ENCODE data around the gene SLC51B. TPM values are rescaled to one million over a fixed set of nuclear protein-coding genes. Genes with fewer than 3 reads are reported as not detected.

Gene SLC51B
- total RNA-seq, 1 donor from 2014 or later = not detected

DNA sequence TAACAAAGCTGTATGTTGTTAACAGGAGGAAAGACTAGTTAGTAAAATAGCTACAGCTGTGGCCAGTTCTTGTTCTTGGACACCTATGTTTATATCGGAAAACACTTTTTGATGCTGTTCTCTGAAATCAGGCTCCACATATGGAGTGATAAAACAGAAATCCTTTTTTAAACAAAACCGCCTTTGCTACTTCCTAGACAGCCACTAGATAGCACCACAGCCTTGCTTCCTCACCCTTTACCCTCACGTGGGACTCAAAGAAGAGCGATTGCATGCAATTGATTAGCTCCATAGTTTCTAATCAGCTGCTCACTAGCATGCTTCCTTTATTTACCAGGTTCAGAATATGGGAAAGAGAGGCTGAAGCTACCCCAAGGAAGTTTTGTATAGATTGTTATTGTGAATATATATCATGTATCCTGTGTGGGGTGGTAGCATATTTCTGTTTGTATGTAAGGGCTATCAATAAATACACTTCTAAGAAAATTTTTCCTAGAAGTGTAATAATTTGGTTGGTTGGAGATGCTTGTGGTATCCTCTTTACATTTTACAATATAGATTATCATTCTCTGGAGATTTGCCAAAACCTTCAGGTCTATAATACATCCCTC is 11.4 kb upstream of the SLC51B start:
- TF ChIP-seq, protein P1, sequence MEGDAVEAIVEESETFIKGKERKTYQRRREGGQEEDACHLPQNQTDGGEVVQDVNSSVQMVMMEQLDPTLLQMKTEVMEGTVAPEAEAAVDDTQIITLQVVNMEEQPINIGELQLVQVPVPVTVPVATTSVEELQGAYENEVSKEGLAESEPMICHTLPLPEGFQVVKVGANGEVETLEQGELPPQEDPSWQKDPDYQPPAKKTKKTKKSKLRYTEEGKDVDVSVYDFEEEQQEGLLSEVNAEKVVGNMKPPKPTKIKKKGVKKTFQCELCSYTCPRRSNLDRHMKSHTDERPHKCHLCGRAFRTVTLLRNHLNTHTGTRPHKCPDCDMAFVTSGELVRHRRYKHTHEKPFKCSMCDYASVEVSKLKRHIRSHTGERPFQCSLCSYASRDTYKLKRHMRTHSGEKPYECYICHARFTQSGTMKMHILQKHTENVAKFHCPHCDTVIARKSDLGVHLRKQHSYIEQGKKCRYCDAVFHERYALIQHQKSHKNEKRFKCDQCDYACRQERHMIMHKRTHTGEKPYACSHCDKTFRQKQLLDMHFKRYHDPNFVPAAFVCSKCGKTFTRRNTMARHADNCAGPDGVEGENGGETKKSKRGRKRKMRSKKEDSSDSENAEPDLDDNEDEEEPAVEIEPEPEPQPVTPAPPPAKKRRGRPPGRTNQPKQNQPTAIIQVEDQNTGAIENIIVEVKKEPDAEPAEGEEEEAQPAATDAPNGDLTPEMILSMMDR (IDR thresholded peaks at IDR 0.05; ENCODE audit: borderline replicate concordance) = peak; percentile 51
- Histone ChIP-seq H3K27ac (replicated peaks) (no peak overlapping the region), H3K36me3 (no peaks in the 10 kb centered on the region), H3K4me1 (peaks cover 6% of the 10 kb centered on the region), H3K9me3 (replicated peaks) (no peaks in the 10 kb centered on the region), H3K27me3 (ENCODE audit: low read depth) (no peaks in the 10 kb centered on the region), H3K4me3 (no peak overlapping the region)
- DNase-seq = no peak
- intact Hi-C loops (cut with micrococcal nuclease) = no loop called here

DNA sequence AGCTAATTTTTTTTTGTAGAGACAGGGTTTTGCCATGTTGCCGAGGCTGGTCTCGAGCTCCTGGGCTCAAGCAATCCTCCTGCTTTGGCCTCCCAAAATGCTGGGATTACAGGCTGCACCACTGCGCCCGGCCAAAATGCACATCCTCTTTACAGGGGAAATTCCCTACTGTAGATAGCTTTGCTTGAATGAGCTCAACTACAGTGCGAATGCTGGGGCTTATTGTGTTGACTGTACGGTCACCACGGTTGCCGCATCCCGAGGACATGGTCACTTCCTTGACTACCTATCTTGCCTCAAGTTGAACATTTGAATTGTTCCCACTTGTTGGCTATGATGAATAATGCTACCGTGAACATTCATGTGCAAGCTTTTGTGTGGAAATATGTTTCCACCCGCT is 10.5 kb upstream of the SLC51B start:
- no peaks in the 10 kb centered on the region for H3K36me3 ChIP-seq
- no peak overlapping the region for H3K27ac ChIP-seq (replicated peaks)
- no peaks in the 10 kb centered on the region for H3K4me1 ChIP-seq
- no peaks in the 10 kb centered on the region for H3K9me3 ChIP-seq (replicated peaks)
- H3K27me3 ChIP-seq (ENCODE audit: low read depth) = no peaks in the 10 kb centered on the region
- H3K4me3 ChIP-seq = no peak overlapping the region
- no peak for DNase-seq
- TF ChIP-seq, protein P1 (IDR thresholded peaks at IDR 0.05; ENCODE audit: borderline replicate concordance) = no peak
- intact Hi-C loops (cut with micrococcal nuclease) = no loop called here

DNA sequence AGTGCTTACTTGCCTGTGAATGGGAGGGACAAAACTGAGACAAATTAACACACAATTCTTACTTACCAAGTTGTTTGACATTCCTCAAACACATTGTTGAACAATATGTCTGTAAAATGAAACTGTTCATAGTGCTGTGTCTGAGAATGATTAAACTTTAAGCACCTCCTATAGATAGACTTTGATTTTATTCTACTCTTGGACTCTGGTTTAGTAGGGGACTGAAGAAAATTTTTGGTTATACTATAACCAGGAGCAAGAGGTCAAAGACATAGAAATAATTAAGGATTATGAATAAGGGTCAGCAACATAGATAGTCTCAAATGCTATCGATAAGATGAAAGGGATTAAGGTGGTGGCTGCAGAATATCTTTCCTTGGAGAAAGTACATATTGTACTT is 7.9 kb upstream of the SLC51B start:
- H3K9me3 ChIP-seq (replicated peaks) = no peaks in the 10 kb centered on the region
- TF ChIP-seq, protein P1 (IDR thresholded peaks at IDR 0.05; ENCODE audit: borderline replicate concordance) = no peak
- H3K27ac ChIP-seq (replicated peaks) = no peak overlapping the region
- no peaks in the 10 kb centered on the region for H3K4me1 ChIP-seq
- no peaks in the 10 kb centered on the region for H3K36me3 ChIP-seq
- H3K27me3 ChIP-seq (ENCODE audit: low read depth) = no peaks in the 10 kb centered on the region
- H3K4me3 ChIP-seq = no peak overlapping the region
- no peak for DNase-seq
- intact Hi-C loops (cut with micrococcal nuclease) = no loop called here

DNA sequence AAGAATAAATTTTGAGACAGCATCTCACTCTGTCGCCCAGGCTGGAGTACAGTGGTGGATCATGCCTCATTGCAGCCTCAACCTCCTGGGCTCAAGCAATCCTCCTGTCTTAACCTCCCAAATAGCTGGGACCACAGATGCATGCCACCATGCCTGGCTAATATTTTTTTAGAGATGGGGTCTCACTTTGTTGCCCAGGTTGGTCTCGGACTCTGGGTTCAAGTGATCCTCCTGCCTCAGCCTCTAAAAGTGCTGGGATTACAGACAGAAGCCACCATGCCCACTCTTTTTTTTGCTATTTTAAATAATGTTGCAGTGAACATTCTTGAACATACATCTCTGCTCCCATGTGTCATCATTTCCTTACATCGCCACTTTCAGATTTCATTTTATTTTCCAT is 6.8 kb upstream of the SLC51B start:
- no peaks in the 10 kb centered on the region for H3K36me3 ChIP-seq
- TF ChIP-seq, protein P1 (IDR thresholded peaks at IDR 0.05; ENCODE audit: borderline replicate concordance) = no peak
- no peaks in the 10 kb centered on the region for H3K4me1 ChIP-seq
- no peaks in the 10 kb centered on the region for H3K9me3 ChIP-seq (replicated peaks)
- no peak overlapping the region for H3K27ac ChIP-seq (replicated peaks)
- H3K27me3 ChIP-seq (ENCODE audit: low read depth) = no peaks in the 10 kb centered on the region
- no peak overlapping the region for H3K4me3 ChIP-seq
- intact Hi-C loops (cut with micrococcal nuclease) = no loop called here
- DNase-seq = no peak

DNA sequence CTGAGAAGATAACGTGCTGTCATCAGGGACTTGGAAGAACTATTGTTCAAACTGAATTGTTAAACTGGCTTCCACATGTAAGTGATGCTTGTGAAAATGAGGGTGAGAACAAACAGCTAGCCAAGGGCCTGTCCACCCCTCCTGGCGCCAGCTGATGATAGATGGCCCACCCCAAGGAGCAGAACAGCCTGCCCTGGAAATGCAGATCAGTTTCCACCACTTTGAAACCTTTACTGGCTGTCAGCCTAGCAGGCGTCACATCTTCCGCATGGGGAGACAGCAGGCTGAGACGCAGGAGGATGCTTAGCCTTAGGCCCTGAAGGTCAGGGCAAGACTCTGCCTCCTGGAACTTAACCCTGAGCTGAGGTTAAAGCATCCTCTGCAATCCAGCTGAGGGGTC is 6.4 kb upstream of the SLC51B start:
- no peak for DNase-seq
- no peaks in the 10 kb centered on the region for H3K4me1 ChIP-seq
- H3K4me3 ChIP-seq = no peak overlapping the region
- H3K27me3 ChIP-seq (ENCODE audit: low read depth) = no peaks in the 10 kb centered on the region
- TF ChIP-seq, protein P1 (IDR thresholded peaks at IDR 0.05; ENCODE audit: borderline replicate concordance) = no peak
- no peak overlapping the region for H3K27ac ChIP-seq (replicated peaks)
- H3K36me3 ChIP-seq = no peaks in the 10 kb centered on the region
- intact Hi-C loops (cut with micrococcal nuclease) = no loop called here
- no peaks in the 10 kb centered on the region for H3K9me3 ChIP-seq (replicated peaks)
